Aorta (tissue), 5 donors: ENCODE data around the gene SMPX. TPM values are rescaled to one million over a fixed set of nuclear protein-coding genes. Genes with fewer than 3 reads are reported as not detected.

ENCODE experiments used
- ATAC-seq: fragments of 200-7000 bp; cut with Tn5 transposase; one replicate; pipeline ENCODE4 v1.9.1; 2022; ENCODE audit warnings: moderate library complexity; ENCODE audit not compliant: low FRiP score
- DNase-seq, 2 donors: peaks; one replicate each; pipeline ENCODE4 v3.0.0-alpha.2; 2020
- H3K27ac ChIP-seq, 2 donors: one replicate each; pipeline ENCODE4 v1.5.1; 2013; ENCODE audit warnings: low read length in 2 of 2, mild to moderate bottlenecking in 2 of 2, moderate library complexity in 2 of 2, control low read depth in 1 of 2, inconsistent platforms in 1 of 2, low read depth in 1 of 2
- H3K27me3 ChIP-seq, 2 donors: one replicate each; pipeline ENCODE4 v1.6.1; 2013; ENCODE audit warnings: control low read depth in 1 of 2, low read length in 1 of 2, mild to moderate bottlenecking in 1 of 2, moderate library complexity in 1 of 2; ENCODE audit not compliant: insufficient read depth in 2 of 2, control insufficient read depth in 1 of 2
- H3K36me3 ChIP-seq, 2 donors: one replicate each; pipeline ENCODE4 v1.6.1; 2013; ENCODE audit warnings: control low read depth in 1 of 2, low read length in 1 of 2, mild to moderate bottlenecking in 1 of 2; ENCODE audit not compliant: insufficient read depth in 2 of 2, control insufficient read depth in 1 of 2
- H3K4me1 ChIP-seq, 2 donors: one replicate each; pipeline ENCODE4 v1.6.1; 2013; ENCODE audit warnings: low read length in 2 of 2, control low read depth in 1 of 2, mild to moderate bottlenecking in 1 of 2, moderate library complexity in 1 of 2; ENCODE audit not compliant: insufficient read depth in 2 of 2, control insufficient read depth in 1 of 2
- H3K4me3 ChIP-seq, 2 donors: one replicate each; pipeline ENCODE4 v1.5.1; 2013; ENCODE audit warnings: low read length in 2 of 2, control low read depth in 1 of 2, mild to moderate bottlenecking in 1 of 2
- H3K9me3 ChIP-seq: one replicate; pipeline ENCODE4 v1.6.1; 2013; ENCODE audit warnings: mild to moderate bottlenecking, low read length; ENCODE audit not compliant: control insufficient read depth
- WGBS, 2 donors: extraction: QIAGEN DNeasy Blood & Tissue Kit; methylation state at CpG; one replicate each; pipeline ENCODE4 v1.1.7; 2013; 5-methylcytosine and 5-hydroxymethylcytosine counted together
- intact Hi-C, 2 donors: fragments of 100-400 bp; cut with DNase I; formaldehyde crosslinking; loops; one replicate each; pipeline versions ENCODE4 v1.14.2 to v1.15.0; 2022
- polyA plus RNA-seq, 2 donors: library from polyadenylated mRNA; stranded (reverse); fragments of 200-250 nt; gene quantifications; one replicate each; pipeline ENCODE4 v1.2.3, GENCODE V29; 2013
- total RNA-seq, 2 donors: library from RNA; stranded (reverse); fragmentation: NEBNext Ultra II Directional; extraction: Animal tissue kit (Norgen Biotek cat#: 25700); gene quantifications; one replicate each; pipeline ENCODE4 v1.2.1, GENCODE V29; 2021
- donor health status: healthy with polysubstance abuse.
- donor health status: Bipolar disorder and iron deficiency.
- donor health status: DM: no; HTN: no; CAD: no.
- donor health status: DM: no; HTN: no; CAD: no.
- donor health status: DM: yes; HTN: yes; CAD: no.

The SMPX gene
- total and polyA plus RNA-seq, 4 donors, result 0.51 to 16.4 (median 0.91) TPM

DNA sequence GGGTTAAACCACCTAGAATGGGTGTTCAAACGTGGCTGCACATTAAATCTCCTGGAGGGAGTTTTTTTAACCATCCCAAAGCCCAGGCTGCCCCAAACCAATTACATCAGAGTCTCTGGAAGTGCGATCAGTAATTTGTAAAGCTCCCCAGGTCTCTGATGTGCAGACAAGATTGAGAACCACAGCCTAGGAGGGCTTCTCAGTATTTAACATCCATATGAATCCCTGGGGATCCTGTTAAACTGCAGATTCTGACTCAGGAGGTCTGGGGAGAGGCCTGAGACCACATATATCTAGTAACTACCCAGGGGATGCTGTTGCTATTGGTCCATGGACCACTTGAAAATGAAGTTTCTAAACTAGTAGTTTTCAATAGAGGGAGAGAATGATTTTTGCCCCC, 42.6 kb downstream of the SMPX start:
- H3K9me3 ChIP-seq, result no peaks in the 10 kb centered on the region
- 42 to 53% methylated on average over 2 of the region's 2 CpGs for WGBS, 2 donors
- intact Hi-C loops, result no loop called here

GRCh38 chrX:21711848-21712197, 46.1 kb downstream of the SMPX start:
- intact Hi-C loops, result no loop called here
- no peak for DNase-seq
- Histone ChIP-seq H3K4me3 (no peak overlapping the region), H3K27ac (no peak overlapping the region), H3K4me1 (no peaks in the 10 kb centered on the region), H3K9me3 (no peaks in the 10 kb centered on the region), H3K27me3 (no peaks in the 10 kb centered on the region), H3K36me3 (no peaks in the 10 kb centered on the region)
- WGBS, 2 donors, result 80 to 88% methylated on average over 2 of the region's 2 CpGs
- ATAC-seq, result no peak

More for the DNA sequence above, 42.6 kb downstream of the SMPX start:
- DNase-seq (no peak), ATAC-seq (no peak)
- Histone ChIP-seq H3K36me3 (no peaks in the 10 kb centered on the region), H3K4me1 (no peaks in the 10 kb centered on the region), H3K4me3 (no peak overlapping the region), H3K27me3 (no peaks in the 10 kb centered on the region), H3K27ac (no peak overlapping the region)

DNA sequence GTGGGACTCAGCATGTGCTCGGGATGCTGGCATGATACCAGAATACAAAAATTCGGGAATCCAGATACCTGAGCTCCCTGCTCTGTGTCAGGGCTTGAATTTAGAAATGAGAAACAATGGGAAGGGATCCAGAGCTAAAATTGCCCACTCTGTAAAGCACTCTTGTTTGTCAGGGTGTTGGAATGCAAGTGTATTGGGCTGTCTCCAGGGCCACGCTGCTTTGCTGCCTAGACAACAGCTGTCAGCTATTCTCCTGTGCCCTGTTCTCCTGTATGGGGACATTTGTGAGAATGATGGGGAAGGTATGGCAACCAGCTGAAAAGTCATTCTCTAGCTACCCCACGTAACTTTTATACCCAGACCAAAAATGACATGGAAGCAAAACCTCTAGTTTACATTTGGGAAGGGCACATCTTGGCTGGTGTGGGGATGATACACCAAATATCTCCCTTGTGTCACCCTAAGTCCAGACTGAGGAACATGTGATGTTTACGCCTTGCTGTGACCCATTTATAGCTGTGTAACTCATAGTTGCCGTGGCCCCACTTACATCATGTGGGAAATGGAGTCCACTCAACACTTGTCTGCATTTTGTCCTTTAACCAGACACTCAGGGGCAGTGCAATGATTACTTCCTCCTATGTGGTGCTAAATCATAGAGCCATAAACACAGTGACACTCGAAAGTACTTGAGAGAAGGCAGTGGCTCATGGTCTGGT, 46.6 kb downstream of the SMPX start:
- intact Hi-C loops, result no loop called here
- H3K27ac ChIP-seq, result no peak overlapping the region
- H3K4me1 ChIP-seq, result no peaks in the 10 kb centered on the region
- H3K27me3 ChIP-seq, result no peaks in the 10 kb centered on the region
- no peaks in the 10 kb centered on the region for H3K9me3 ChIP-seq
- DNase-seq (no peak), ATAC-seq (no peak)
- no peaks in the 10 kb centered on the region for H3K36me3 ChIP-seq
- WGBS, 2 donors, result 54 to 55% methylated on average over 7 of the region's 7 CpGs
- no peak overlapping the region for H3K4me3 ChIP-seq

DNA sequence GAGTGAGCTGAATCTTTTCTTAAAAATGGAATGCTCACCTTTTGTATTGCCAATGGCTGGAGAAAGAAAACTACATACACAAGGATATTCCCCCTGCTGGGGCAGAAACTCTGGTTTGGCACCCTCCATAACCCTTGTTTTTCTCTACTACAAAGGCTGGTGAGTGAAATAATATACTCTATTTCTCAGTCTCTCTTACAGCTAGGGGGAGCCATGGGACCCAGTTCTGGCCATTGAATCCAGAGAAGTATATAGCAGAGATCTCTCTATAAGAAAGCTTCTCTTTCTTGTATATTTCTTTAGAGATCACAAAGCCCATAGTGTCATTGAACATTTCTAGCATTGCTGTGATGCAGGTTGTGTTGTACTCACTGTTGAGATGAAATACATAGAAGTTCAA, 49.8 kb downstream of the SMPX start:
- intact Hi-C loops, result no loop called here
- no peaks in the 10 kb centered on the region for H3K4me1 ChIP-seq
- ATAC-seq (no peak), DNase-seq (no peak)
- H3K27ac ChIP-seq, result no peak overlapping the region
- H3K9me3 ChIP-seq, result no peaks in the 10 kb centered on the region
- no peak overlapping the region for H3K4me3 ChIP-seq
- no peaks in the 10 kb centered on the region for H3K27me3 ChIP-seq
- H3K36me3 ChIP-seq, result no peaks in the 10 kb centered on the region

DNA sequence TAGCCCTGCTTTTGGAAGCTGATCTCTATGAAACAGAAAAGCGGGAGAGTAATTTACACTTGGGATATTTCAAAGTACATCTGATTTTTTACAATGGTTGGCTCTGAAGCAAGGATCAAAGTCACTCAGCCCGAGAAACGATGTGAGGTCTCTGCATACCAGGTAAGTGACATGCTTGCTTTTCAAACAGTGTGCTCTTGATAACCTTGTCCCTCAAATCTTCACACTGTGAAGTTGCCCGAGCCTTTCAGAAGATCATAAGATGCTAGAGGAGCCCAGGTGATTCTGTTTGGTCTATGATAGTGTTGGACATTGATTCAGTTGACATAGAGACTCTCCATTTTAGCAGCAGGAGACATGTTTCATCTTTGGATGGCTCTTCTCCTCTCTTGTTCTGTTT, 52.7 kb downstream of the SMPX start:
- 65 to 86% methylated on average over 4 of the region's 4 CpGs for WGBS, 2 donors
- ATAC-seq, result no peak

GRCh38 chrX:21702725-21703124, 55.2 kb downstream of the SMPX start:
- 59 to 60% methylated on average over 4 of the region's 4 CpGs for WGBS, 2 donors
- ATAC-seq, result no peak
- intact Hi-C loops, result no loop called here
- H3K9me3 ChIP-seq, result no peaks in the 10 kb centered on the region
- H3K36me3 ChIP-seq, result no peaks in the 10 kb centered on the region
- no peaks in the 10 kb centered on the region for H3K27me3 ChIP-seq
- H3K4me1 ChIP-seq, result no peaks in the 10 kb centered on the region
- no peak overlapping the region for H3K27ac ChIP-seq
- DNase-seq, result no peak
- no peak overlapping the region for H3K4me3 ChIP-seq

More for the DNA sequence above, 52.7 kb downstream of the SMPX start:
- intact Hi-C loops, result no loop called here
- H3K9me3 ChIP-seq, result no peaks in the 10 kb centered on the region
- H3K27ac ChIP-seq, result no peak overlapping the region
- no peaks in the 10 kb centered on the region for H3K27me3 ChIP-seq
- DNase-seq, result no peak
- no peaks in the 10 kb centered on the region for H3K4me1 ChIP-seq
- no peaks in the 10 kb centered on the region for H3K36me3 ChIP-seq
- no peak overlapping the region for H3K4me3 ChIP-seq

DNA sequence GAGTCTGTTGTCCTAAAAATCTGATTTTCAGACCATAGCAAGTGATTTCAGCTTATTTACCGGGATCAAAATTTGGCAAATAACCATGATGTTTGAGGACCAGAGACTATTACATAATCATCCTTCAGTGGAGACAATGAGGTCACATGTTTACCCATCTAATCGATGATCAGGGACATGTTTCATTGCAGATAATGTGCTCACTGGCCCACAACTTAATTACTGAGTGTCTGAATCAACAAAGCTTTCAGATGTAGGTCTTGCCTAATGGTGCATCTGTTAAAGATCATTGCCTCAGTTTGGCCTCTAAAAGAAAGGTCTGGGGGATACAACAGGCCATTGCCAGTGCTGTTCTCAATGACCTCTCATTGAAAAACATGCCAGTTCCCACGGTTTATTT, 56.9 kb downstream of the SMPX start:
- Histone ChIP-seq H3K27me3 (no peaks in the 10 kb centered on the region), H3K4me3 (no peak overlapping the region), H3K36me3 (no peaks in the 10 kb centered on the region), H3K9me3 (no peaks in the 10 kb centered on the region), H3K27ac (no peak overlapping the region), H3K4me1 (no peaks in the 10 kb centered on the region)
- intact Hi-C loops, result no loop called here
- no peak for ATAC-seq
- 41 to 67% methylated on average over 3 of the region's 3 CpGs for WGBS, 2 donors
- no peak for DNase-seq

- intact Hi-C loops, result no loop called here
- Histone ChIP-seq H3K4me1 (no peaks in the 10 kb centered on the region), H3K27ac (no peak overlapping the region), H3K4me3 (no peak overlapping the region), H3K9me3 (no peaks in the 10 kb centered on the region), H3K27me3 (no peaks in the 10 kb centered on the region), H3K36me3 (no peaks in the 10 kb centered on the region)
- DNase-seq (no peak), ATAC-seq (no peak)
- WGBS, 2 donors, result 74 to 91% methylated on average over 5 of the region's 5 CpGs
Measured at GRCh38 chrX:21700275-21700674, 57.6 kb downstream of the SMPX start.

DNA sequence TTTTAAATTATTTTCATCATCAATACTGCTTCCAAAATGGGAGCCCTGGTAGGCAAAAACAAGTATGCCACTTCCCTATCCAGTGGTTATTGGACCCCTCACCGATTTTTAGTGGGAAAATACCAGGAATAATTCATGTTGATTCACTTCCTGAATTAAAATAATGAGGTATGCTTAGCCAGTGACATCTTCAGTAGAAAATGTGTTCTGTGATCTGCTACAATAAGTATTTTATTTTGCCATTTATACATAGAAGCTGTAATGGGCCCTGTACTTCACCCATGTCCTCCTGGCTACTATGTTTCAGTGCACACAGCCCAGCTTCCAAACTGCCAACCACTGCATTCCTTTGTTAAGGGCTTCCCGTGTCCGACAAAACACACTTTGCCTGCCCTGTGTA, 58.8 kb downstream of the SMPX start:
- no peaks in the 10 kb centered on the region for H3K27me3 ChIP-seq
- no peak for ATAC-seq
- no peaks in the 10 kb centered on the region for H3K4me1 ChIP-seq
- WGBS, 2 donors, result 47 to 61% methylated on average over 3 of the region's 3 CpGs
- no peak overlapping the region for H3K4me3 ChIP-seq
- no peaks in the 10 kb centered on the region for H3K36me3 ChIP-seq
- intact Hi-C loops, result no loop called here
- no peak overlapping the region for H3K27ac ChIP-seq
- no peak for DNase-seq
- H3K9me3 ChIP-seq, result no peaks in the 10 kb centered on the region
